OCI-LY7 (cell line): ENCODE measurements around the gene PARL. TPM values are rescaled to one million over a fixed set of nuclear protein-coding genes. Genes with fewer than 3 reads are reported as not detected.

Experiments used
- BruUV-seq: library from RNA; stranded (reverse); fragments of 400-500 nt; replicated peaks from 2 replicates; lab custom pipeline; 2021; lab: Mats Ljungman, UMichigan
- CTCF ChIA-PET: fragments of 300-600 bp; sonication (Branson Sonifier 250); formaldehyde crosslinking; loops from one replicate; lab custom pipeline; 2022; ENCODE audit warnings: antibody characterized with exemption; ENCODE audit not compliant: unreplicated experiment; lab: Charles Lee
- POLR2A ChIA-PET: fragments of 300-600 bp; sonication (Branson Sonifier 250); formaldehyde crosslinking; loops from one replicate; lab custom pipeline; 2022; ENCODE audit warnings: antibody characterized with exemption; lab: Charles Lee
- DNase-seq: peaks from one replicate; pipeline ENCODE4 v3.0.0-alpha.2; 2015; ENCODE audit warnings: low spot score
- H2AFZ ChIP-seq: fragments of 200-600 bp; sonication (generic), shearing (Covaris generic); 2 replicates; pipeline ENCODE4 v1.6.1; 2014; ENCODE audit warnings: mild to moderate bottlenecking, antibody characterized with exemption, low read length, moderate library complexity
- H3K27ac ChIP-seq: fragments of 200-600 bp; sonication (generic); 2 replicates; pipeline ENCODE4 v1.5.1; 2014; ENCODE audit warnings: mixed run types, low read depth, mild to moderate bottlenecking, moderate library complexity, low read length, inconsistent platforms; ENCODE audit not compliant: poor library complexity, severe bottlenecking
- H3K36me3 ChIP-seq: fragments of 200-600 bp; sonication (generic); 2 replicates; pipeline ENCODE4 v1.6.1; 2014; ENCODE audit warnings: mild to moderate bottlenecking, antibody characterized with exemption, low read length, moderate library complexity, mixed read lengths; ENCODE audit not compliant: insufficient read depth
- H3K4me1 ChIP-seq: fragments of 200-600 bp; sonication (generic); 2 replicates; pipeline ENCODE4 v1.5.1; 2014; ENCODE audit warnings: mild to moderate bottlenecking, low read length; ENCODE audit not compliant: insufficient read depth, poor library complexity, severe bottlenecking
- H3K4me2 ChIP-seq: fragments of 200-600 bp; sonication (generic); 2 replicates; pipeline ENCODE4 v1.6.1; 2014; ENCODE audit warnings: mild to moderate bottlenecking, low read length
- H3K4me3 ChIP-seq: fragments of 200-600 bp; sonication (generic); 2 replicates; pipeline ENCODE4 v1.5.1; 2014; ENCODE audit warnings: mild to moderate bottlenecking, low read depth, low read length; ENCODE audit not compliant: poor library complexity, severe bottlenecking
- H3K79me2 ChIP-seq: fragments of 200-600 bp; sonication (generic); 2 replicates; pipeline ENCODE4 v1.6.1; 2016; ENCODE audit warnings: low read depth, mild to moderate bottlenecking, low read length, moderate library complexity, mixed read lengths; ENCODE audit not compliant: insufficient read depth
- H3K9me2 ChIP-seq: fragments of 200-600 bp; sonication (generic); 2 replicates; pipeline ENCODE4 v1.6.1; 2016; ENCODE audit warnings: mild to moderate bottlenecking, low read length, mixed read lengths; ENCODE audit not compliant: insufficient read depth
- H3K9me3 ChIP-seq: fragments of 200-600 bp; sonication (generic); 2 replicates; pipeline ENCODE4 v1.6.1; 2014; ENCODE audit warnings: mild to moderate bottlenecking, mixed run types, low read length, mixed read lengths
- H4K20me1 ChIP-seq: fragments of 200-600 bp; sonication (generic); 2 replicates; pipeline ENCODE4 v1.6.1; 2014; ENCODE audit warnings: mild to moderate bottlenecking, antibody characterized with exemption, low read length, moderate library complexity, mixed read lengths; ENCODE audit not compliant: insufficient read depth
- CTCF ChIP-seq: fragments of 200-600 bp; sonication (generic); conservative IDR thresholded peaks from 2 replicates; pipeline ENCODE4 v1.5.1; 2014; ENCODE audit warnings: mild to moderate bottlenecking, antibody characterized with exemption, low read length, moderate library complexity, mixed read lengths
- EZH2phosphoT487 ChIP-seq: fragments of 200-600 bp; sonication (generic); IDR thresholded peaks from 2 replicates; pipeline ENCODE4 v1.6.1; 2018; ENCODE audit warnings: low read depth, borderline replicate concordance, mild to moderate bottlenecking, mixed run types, antibody characterized with exemption, low read length, moderate library complexity, mixed read lengths
- intact Hi-C: fragments of 100-400 bp; cut with micrococcal nuclease; formaldehyde crosslinking; loops from one replicate; pipeline ENCODE4 v1.10.0; 2022; ENCODE audit not compliant: unreplicated experiment
- total RNA-seq, 2 experiments: library from RNA; depleted of rRNA in 1 of 2; stranded (reverse); fragments of >200 nt in 1 of 2; shearing (Covaris generic) in 1 of 2; gene quantifications; 2 replicates each; pipeline ENCODE4 v1.2.3, GENCODE V29; 2014 to 2022

Gene PARL
- total RNA-seq, 2 experiments from 2014 or later, result 43.5 to 69.3 TPM

DNA sequence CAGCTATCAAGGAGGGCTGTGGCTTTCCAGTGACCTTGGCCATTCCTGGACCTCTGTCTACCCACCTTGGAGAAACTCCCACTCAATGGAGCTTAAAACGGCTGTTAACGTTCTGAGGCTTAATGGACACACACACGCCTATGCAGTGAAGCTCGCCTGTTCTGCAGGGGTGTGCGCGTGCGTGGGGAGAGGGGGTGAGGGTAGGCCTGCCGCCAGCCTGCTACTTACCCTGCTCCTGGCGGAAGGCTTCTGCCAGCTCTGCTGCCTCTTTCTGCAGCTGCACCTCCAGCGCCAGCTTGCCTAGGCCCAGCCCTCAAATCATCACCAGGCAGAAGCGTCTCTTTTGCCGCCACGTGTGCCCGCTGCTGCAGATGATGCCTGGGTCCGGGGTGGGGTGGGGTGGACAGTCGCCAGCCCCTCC, 23.2 kb upstream of the PARL start:
- intact Hi-C loops, result no loop called here
- POLR2A ChIA-PET, result no interaction called here
- Histone ChIP-seq H3K9me2 (no peaks in the 10 kb centered on the region), H3K4me1 (no peaks in the 10 kb centered on the region), H3K9me3 (no peaks in the 10 kb centered on the region), H3K27ac (no peak overlapping the region), H3K79me2 (no peaks in the 10 kb centered on the region), H2AFZ (no peak overlapping the region), H3K36me3 (no peaks in the 10 kb centered on the region), H3K4me3 (no peak overlapping the region), H4K20me1 (no peaks in the 10 kb centered on the region), H3K4me2 (no peak overlapping the region)
- no peak for DNase-seq
- BruUV-seq, result no TSS peak
- no peak for TF ChIP-seq CTCF
- TF ChIP-seq EZH2phosphoT487, result no peak
- CTCF ChIA-PET, result no interaction called here

- no peak overlapping the region for H3K4me2 ChIP-seq
- no peaks in the 10 kb centered on the region for H4K20me1 ChIP-seq
- no peaks in the 10 kb centered on the region for H3K9me2 ChIP-seq
- no peaks in the 10 kb centered on the region for H3K9me3 ChIP-seq
- H3K4me3 ChIP-seq, result no peak overlapping the region
- BruUV-seq, result no TSS peak
- ChIA-PET CTCF (no interaction called here), POLR2A (no interaction called here)
- no peaks in the 10 kb centered on the region for H3K36me3 ChIP-seq
- TF ChIP-seq EZH2phosphoT487 (no peak), CTCF (no peak)
- H3K79me2 ChIP-seq, result no peaks in the 10 kb centered on the region
- no peak overlapping the region for H3K27ac ChIP-seq
- no peak for DNase-seq
- no peak overlapping the region for H2AFZ ChIP-seq
- H3K4me1 ChIP-seq, result no peaks in the 10 kb centered on the region
- intact Hi-C loops, result no loop called here
These were observed 22.5 kb upstream of the PARL start for GRCh38 chr3:183907176-183907575.

DNA sequence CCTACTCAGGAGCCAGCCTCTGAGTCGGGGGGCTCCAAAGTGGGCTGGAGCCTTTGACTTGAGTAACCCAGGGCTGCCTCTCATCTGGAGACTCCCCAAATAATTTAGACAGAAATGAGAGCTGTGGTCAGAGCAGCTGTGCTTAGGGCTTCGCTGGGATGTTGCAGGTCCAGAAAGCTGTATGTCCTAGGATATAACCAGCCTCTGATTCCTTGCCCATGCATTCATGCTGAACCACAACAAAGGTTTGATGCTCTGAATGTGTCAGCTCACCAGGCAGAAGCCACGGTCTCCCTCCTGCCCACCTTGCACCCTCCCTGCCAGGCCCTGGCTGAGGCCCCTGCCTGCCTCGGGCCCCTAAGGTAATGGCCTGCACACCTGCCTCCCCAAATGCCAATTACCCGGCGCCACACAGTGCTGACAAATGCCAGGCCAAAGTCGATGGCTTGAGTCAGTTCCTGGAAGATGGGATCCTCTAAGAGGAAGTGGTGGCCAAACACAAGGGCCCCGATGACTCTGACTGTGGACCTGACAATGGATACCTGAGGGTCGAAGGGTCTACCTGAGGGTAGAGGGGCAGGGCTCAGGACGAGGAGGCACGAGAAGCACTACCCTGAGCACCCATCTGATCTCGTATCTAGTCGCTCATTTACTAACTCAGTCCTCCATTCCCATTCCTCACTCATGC, 21.7 kb upstream of the PARL start:
- TF ChIP-seq CTCF (no peak), EZH2phosphoT487 (no peak)
- ChIA-PET CTCF (no interaction called here), POLR2A (no interaction called here)
- Histone ChIP-seq H3K36me3 (no peaks in the 10 kb centered on the region), H2AFZ (no peak overlapping the region), H3K4me2 (no peak overlapping the region), H3K9me3 (no peaks in the 10 kb centered on the region), H3K27ac (no peak overlapping the region), H3K9me2 (no peaks in the 10 kb centered on the region), H3K4me3 (no peak overlapping the region), H3K4me1 (no peaks in the 10 kb centered on the region), H3K79me2 (no peaks in the 10 kb centered on the region), H4K20me1 (no peaks in the 10 kb centered on the region)
- intact Hi-C loops, result no loop called here
- no peak for DNase-seq
- no TSS peak for BruUV-seq
